Right lobe of liver (tissue), 6 donors: ENCODE measurements around the gene GOLPH3. TPM values are rescaled to one million over a fixed set of nuclear protein-coding genes. Genes with fewer than 3 reads are reported as not detected.

Experiments used
- ATAC-seq, 4 donors: fragments of 200-7000 bp; cut with Tn5 transposase; one replicate each; pipeline ENCODE4 v1.9.1; 2020; ENCODE audit warnings: mild to moderate bottlenecking in 4 of 4, moderate library complexity in 4 of 4
- DNase-seq, 3 donors: peaks; one replicate each; pipeline ENCODE4 v3.0.0-alpha.2; 2020
- H3K27ac ChIP-seq, 3 donors: fragments of 200-600 bp; one replicate each; pipeline ENCODE4 v1.8.0; 2022
- H3K27me3 ChIP-seq, 2 donors: fragments of 200-600 bp; one replicate each; pipeline ENCODE4 v1.8.0; 2022
- H3K36me3 ChIP-seq, 4 donors: fragments of 200-600 bp; sonication (generic) in 1 of 4; one replicate each; pipeline versions ENCODE4 v1.5.1 to v1.8.0; 2017 to 2022; ENCODE audit warnings: control low read depth in 1 of 4
- H3K4me1 ChIP-seq, 4 donors: fragments of 200-600 bp; sonication (generic) in 1 of 4; one replicate each; pipeline versions ENCODE4 v1.5.1 to v1.8.0; 2017 to 2022; ENCODE audit warnings: control low read depth in 1 of 4
- H3K4me3 ChIP-seq, 3 donors: fragments of 200-600 bp; one replicate each; pipeline ENCODE4 v1.8.0; 2022
- H3K9me3 ChIP-seq, 4 donors: fragments of 200-600 bp; sonication (generic) in 1 of 4; one replicate each; pipeline versions ENCODE4 v1.5.1 to v1.8.0; 2017 to 2022; ENCODE audit warnings: control low read depth in 1 of 4
- CTCF ChIP-seq, 4 donors: fragments of 200-600 bp in 3 of 4; fragments of 450-650 bp in 1 of 4; IDR thresholded peaks; one replicate each; pipeline versions ENCODE4 v1.5.1 to v1.8.0; 2016 to 2022; ENCODE audit warnings: antibody characterized with exemption in 4 of 4, mild to moderate bottlenecking in 2 of 4
- POLR2A ChIP-seq: fragments of 450-650 bp; IDR thresholded peaks from one replicate; pipeline ENCODE4 v1.6.1; 2017; ENCODE audit warnings: antibody characterized with exemption, mild to moderate bottlenecking
- WGBS: methylation state at CpG from one replicate; pipeline ENCODE4 v1.1.6; 2018; ENCODE audit warnings: low coverage, low lambda C conversion rate; ENCODE audit not compliant: insufficient coverage; ENCODE audit errors: missing lambda C conversion rate; 5-methylcytosine and 5-hydroxymethylcytosine counted together
- intact Hi-C, 2 donors: fragments of 100-400 bp; cut with DNase I; formaldehyde crosslinking; loops; one replicate each; pipeline versions ENCODE4 v1.11.2 to v1.14.1; 2022
- total RNA-seq, 6 experiments: library from RNA; depleted of rRNA in 2 of 6; stranded (reverse); fragments of >200 nt in 2 of 6; fragmentation: NEBNext Ultra II Directional in 3 of 6; extraction: Animal tissue kit (Norgen Biotek cat#: 25700) in 3 of 6; gene quantifications; one replicate each; pipeline versions ENCODE4 v1.1.0 to v1.2.4, GENCODE V29; 2016 to 2023
- donor health status: DM: no; HTN: yes; CAD: no.
- donor health status: DM: no; HTN: no; CAD: no.
- donor health status: DM: no; HTN: no; CAD: no.
- donor health status: DM: no; HTN: yes; CAD: no.
- donor health status: DM: no; HTN: yes; CAD: no.

The GOLPH3 gene
- total RNA-seq, 6 experiments from 2014 or later, result 59.1 to 141 (median 95.9) TPM

DNA sequence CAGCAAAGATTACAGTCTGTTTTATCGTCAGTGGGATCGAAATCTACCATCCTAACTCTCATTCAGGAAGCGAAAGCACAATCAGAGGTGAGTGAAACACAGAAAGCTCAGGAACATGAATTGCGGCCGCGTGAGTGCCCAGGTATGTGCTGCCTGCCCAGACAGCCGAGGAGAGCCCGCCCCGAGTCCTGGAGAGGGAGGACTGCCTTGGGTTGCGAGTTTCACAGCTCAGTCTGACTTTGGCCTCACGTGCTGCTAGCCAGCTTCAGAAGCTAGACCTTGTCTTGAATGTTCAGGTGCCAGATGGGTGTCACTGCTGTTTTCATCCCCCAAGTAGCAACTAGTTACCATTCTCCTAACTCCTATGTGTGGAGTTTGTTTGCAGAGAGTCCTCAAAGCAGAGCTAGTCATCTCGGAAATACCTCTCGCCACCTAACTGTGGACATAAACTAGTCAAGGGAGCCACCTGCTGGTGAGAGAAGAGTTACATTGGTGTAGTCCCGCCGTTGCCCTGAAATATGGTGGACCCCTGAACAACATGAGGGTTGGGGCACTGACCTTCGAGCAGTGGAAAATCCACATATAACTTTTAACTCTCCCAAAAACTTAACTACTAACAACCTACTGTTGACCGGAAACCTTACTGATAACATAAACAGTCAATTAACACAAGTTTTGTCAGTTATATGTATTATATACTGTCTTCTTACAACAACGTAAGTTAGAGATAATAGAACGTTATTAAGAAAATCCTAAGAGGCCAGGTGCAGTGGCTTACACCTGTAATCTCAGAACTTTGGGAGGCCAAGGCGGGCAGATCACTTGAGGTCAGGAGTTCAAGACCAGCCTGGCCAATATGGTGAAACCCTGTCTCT lies 80.9 kb downstream of the GOLPH3 start:
- Histone ChIP-seq H3K4me1 (no peaks in the 10 kb centered on the region), H3K27ac (no peak overlapping the region), H3K27me3 (no peaks in the 10 kb centered on the region), H3K36me3 (no peaks in the 10 kb centered on the region), H3K4me3 (no peak overlapping the region), H3K9me3 (no peaks in the 10 kb centered on the region)
- ATAC-seq, result peak; percentile 83 to 89 (median 84)
- intact Hi-C loops, result no loop called here
- peak in 1 of 3 donors; percentile 63 for DNase-seq
- TF ChIP-seq CTCF (IDR thresholded peaks at IDR 0.05) (peak; percentile 58 to 68 (median 62)), POLR2A (no peak)
- WGBS, result 46% methylated on average over 15 of the region's 20 CpGs

DNA sequence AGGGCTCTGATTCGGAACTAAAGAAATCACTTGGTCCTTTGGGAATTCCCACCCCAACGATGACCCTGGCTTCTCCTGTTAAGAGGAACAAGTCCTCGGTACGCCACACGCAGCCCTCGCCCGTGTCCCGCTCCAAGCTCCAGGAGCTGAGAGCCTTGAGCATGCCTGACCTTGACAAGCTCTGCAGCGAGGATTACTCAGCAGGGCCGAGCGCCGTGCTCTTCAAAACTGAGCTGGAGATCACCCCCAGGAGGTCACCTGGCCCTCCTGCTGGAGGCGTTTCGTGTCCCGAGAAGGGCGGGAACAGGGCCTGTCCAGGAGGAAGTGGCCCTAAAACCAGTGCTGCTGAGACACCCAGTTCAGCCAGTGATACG lies 83.4 kb downstream of the GOLPH3 start:
- H3K4me1 ChIP-seq, result no peaks in the 10 kb centered on the region
- H3K9me3 ChIP-seq, result no peaks in the 10 kb centered on the region
- no peak overlapping the region for H3K4me3 ChIP-seq
- no peak overlapping the region for H3K27ac ChIP-seq
- TF ChIP-seq CTCF (IDR thresholded peaks at IDR 0.05), result no peak
- no peak for TF ChIP-seq POLR2A
- no peaks in the 10 kb centered on the region for H3K27me3 ChIP-seq
- no peak for DNase-seq
- no peaks in the 10 kb centered on the region for H3K36me3 ChIP-seq
- intact Hi-C loops, result no loop called here
- 95% methylated on average over 6 of the region's 17 CpGs for WGBS
- no peak for ATAC-seq

DNA sequence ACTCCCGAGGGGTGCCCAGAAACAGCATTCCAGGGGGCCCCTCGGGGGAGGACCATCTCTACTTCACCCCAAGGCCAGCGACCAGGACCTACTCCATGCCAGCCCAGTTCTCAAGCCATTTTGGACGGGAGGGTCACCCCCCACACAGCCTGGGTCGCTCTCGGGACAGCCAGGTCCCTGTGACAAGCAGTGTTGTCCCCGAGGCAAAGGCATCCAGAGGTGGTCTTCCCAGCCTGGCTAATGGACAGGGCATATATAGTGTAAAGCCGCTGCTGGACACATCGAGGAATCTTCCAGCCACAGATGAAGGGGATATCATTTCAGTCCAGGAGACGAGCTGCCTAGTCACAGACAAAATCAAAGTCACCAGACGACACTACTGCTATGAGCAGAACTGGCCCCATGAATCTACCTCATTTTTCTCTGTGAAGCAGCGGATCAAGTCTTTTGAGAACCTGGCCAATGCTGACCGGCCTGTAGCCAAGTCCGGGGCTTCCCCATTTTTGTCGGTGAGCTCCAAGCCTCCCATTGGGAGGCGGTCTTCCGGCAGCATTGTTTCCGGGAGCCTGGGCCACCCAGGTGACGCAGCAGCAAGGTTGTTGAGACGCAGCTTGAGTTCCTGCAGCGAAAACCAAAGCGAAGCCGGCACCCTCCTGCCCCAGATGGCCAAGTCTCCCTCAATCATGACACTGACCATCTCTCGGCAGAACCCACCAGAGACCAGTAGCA lies 83.9 kb downstream of the GOLPH3 start:
- 97% methylated on average over 6 of the region's 24 CpGs for WGBS
- Histone ChIP-seq H3K4me1 (no peaks in the 10 kb centered on the region), H3K36me3 (no peaks in the 10 kb centered on the region), H3K27me3 (no peaks in the 10 kb centered on the region), H3K27ac (no peak overlapping the region), H3K4me3 (no peak overlapping the region), H3K9me3 (no peaks in the 10 kb centered on the region)
- TF ChIP-seq CTCF (IDR thresholded peaks at IDR 0.05) (no peak), POLR2A (no peak)
- no peak for ATAC-seq
- no peak for DNase-seq
- intact Hi-C loops, result no loop called here

GRCh38 chr5:32089146-32090000 lies 84.7 kb downstream of the GOLPH3 start:
- Histone ChIP-seq H3K27me3 (no peaks in the 10 kb centered on the region), H3K36me3 (no peaks in the 10 kb centered on the region), H3K4me3 (no peak overlapping the region), H3K4me1 (peaks cover 0 to 2% (median 0%) of the 10 kb centered on the region in 4 donors), H3K27ac (no peak overlapping the region), H3K9me3 (no peaks in the 10 kb centered on the region)
- WGBS, result 88% methylated on average over 22 of the region's 30 CpGs
- peak in 2 of 4 donors; percentile 24 for ATAC-seq
- no peak for TF ChIP-seq CTCF (IDR thresholded peaks at IDR 0.05)
- no peak for DNase-seq
- intact Hi-C loops, result loop anchor here in 1 of 2 donors (10.0 kb wide), 1 partner anchor 265 kb away; no protein-coding TSS in a partner anchor
